NCI-H446 (cell line): ENCODE data around the gene PPP1R1B.
"Not testable (repeated sequence)": the region's sequence is repeated elsewhere in the genome, so short reads cannot be mapped to it uniquely, and the experiment has no call there.

Experiments used
- DNase-seq, 2 experiments: peaks; one replicate each; lab custom pipeline; 2025; lab: John Stamatoyannopoulos, UW

Gene PPP1R1B

GRCh38 chr17:39626171-39627046 is at the start of gene PPP1R1B:
Gene PPP1R1B (plus strand): TSS chr17:39626952. CDS start chr17:39627393, 441 bp downstream.
- DNase-seq = no peak

- DNase-seq = no peak
Observed at GRCh38 chr17:39578272-39578671, 48.5 kb upstream of the PPP1R1B start.

GRCh38 chr17:39579318-39580081 is 47.3 kb upstream of the PPP1R1B start:
- DNase-seq = no peak

- DNase-seq = no peak
Observed at GRCh38 chr17:39580082-39580468, 46.7 kb upstream of the PPP1R1B start.

- no peak for DNase-seq
Observed at GRCh38 chr17:39581071-39581758, 45.5 kb upstream of the PPP1R1B start.

- no peak for DNase-seq
Observed at GRCh38 chr17:39581759-39582085, 45.0 kb upstream of the PPP1R1B start.

- no peak for DNase-seq
Observed at GRCh38 chr17:39582658-39583057, 44.1 kb upstream of the PPP1R1B start.

- DNase-seq = not testable (repeated sequence)
Observed at GRCh38 chr17:39590180-39590579, 36.6 kb upstream of the PPP1R1B start.

GRCh38 chr17:39591958-39592954 is 34.5 kb upstream of the PPP1R1B start:
- peak in 1 of 2 experiments; percentile 47 for DNase-seq

- DNase-seq = no peak
Observed at GRCh38 chr17:39593371-39593770, 33.4 kb upstream of the PPP1R1B start.

GRCh38 chr17:39595294-39595693 is 31.5 kb upstream of the PPP1R1B start:
- no peak for DNase-seq

- DNase-seq = no peak
Observed at GRCh38 chr17:39595928-39596510, 30.7 kb upstream of the PPP1R1B start.

GRCh38 chr17:39596543-39597267 is 30.0 kb upstream of the PPP1R1B start:
- DNase-seq = no peak

GRCh38 chr17:39597372-39598046 is 29.2 kb upstream of the PPP1R1B start:
- DNase-seq = peak in 1 of 2 experiments; percentile 76

- peak in 1 of 2 experiments; percentile 24 for DNase-seq
Observed at GRCh38 chr17:39598047-39598481, 28.7 kb upstream of the PPP1R1B start.

GRCh38 chr17:39598630-39599003 is 28.1 kb upstream of the PPP1R1B start:
- no peak for DNase-seq

GRCh38 chr17:39599004-39599664 is 27.6 kb upstream of the PPP1R1B start:
- peak in 1 of 2 experiments; percentile 46 for DNase-seq

GRCh38 chr17:39599665-39600231 is 27.0 kb upstream of the PPP1R1B start:
- no peak for DNase-seq
